Measurements from ENCODE around the gene INTS7. TPM values are rescaled to one million over a fixed set of nuclear protein-coding genes. Genes with fewer than 3 reads are reported as not detected.

The INTS7 gene
- total RNA-seq, 1 experiment from 2014 or later = 36.5 TPM

DNA sequence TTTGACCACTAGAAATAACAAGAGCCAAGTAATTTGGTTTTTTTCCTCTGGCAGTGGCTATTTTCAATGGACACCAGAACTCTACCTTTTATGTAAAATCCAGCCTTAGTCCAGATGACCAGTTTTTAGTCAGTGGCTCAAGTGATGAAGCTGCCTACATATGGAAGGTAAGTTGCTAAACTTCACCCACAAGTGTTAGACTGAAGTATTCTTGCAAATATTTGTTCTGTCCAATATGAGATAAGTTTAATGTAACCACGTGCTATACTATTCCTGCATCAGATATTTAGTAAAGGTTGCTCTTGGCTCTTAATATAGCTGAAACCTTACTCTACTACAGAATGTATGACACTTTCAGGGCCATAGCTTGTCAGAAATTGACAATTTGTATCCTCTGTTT is 36.7 kb upstream of the INTS7 start:
- H3K27me3 Mint-ChIP-seq (ENCODE audit: unreplicated experiment) = no peaks in the 10 kb centered on the region
- no peak overlapping the region for H3K4me3 Mint-ChIP-seq (ENCODE audit: low read depth, unreplicated experiment)
- intact Hi-C loops (cut with micrococcal nuclease; ENCODE audit: unreplicated experiment) = no loop called here
- no TSS peak for BruUV-seq (replicated peaks)
- H3K27ac Mint-ChIP-seq (ENCODE audit: unreplicated experiment) = no peak overlapping the region
- peaks cover 6% of the 10 kb centered on the region for H3K36me3 Mint-ChIP-seq (ENCODE audit: insufficient read depth, unreplicated experiment)
- no peak for DNase-seq
- CTCF ChIA-PET = interaction anchor here (0.6 to 2.8 kb wide), 2 partner anchors 221 to 385 kb away, joined by 7 to 27 read pairs; no protein-coding TSS in a partner anchor
- no peaks in the 10 kb centered on the region for H3K4me1 Mint-ChIP-seq (ENCODE audit: low read depth, unreplicated experiment)
- no peaks in the 10 kb centered on the region for H3K9me3 Mint-ChIP-seq (ENCODE audit: low read depth, unreplicated experiment)
- TF ChIP-seq, protein P1, sequence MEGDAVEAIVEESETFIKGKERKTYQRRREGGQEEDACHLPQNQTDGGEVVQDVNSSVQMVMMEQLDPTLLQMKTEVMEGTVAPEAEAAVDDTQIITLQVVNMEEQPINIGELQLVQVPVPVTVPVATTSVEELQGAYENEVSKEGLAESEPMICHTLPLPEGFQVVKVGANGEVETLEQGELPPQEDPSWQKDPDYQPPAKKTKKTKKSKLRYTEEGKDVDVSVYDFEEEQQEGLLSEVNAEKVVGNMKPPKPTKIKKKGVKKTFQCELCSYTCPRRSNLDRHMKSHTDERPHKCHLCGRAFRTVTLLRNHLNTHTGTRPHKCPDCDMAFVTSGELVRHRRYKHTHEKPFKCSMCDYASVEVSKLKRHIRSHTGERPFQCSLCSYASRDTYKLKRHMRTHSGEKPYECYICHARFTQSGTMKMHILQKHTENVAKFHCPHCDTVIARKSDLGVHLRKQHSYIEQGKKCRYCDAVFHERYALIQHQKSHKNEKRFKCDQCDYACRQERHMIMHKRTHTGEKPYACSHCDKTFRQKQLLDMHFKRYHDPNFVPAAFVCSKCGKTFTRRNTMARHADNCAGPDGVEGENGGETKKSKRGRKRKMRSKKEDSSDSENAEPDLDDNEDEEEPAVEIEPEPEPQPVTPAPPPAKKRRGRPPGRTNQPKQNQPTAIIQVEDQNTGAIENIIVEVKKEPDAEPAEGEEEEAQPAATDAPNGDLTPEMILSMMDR (IDR thresholded peaks at IDR 0.05; ENCODE audit: unreplicated experiment) = no peak

DNA sequence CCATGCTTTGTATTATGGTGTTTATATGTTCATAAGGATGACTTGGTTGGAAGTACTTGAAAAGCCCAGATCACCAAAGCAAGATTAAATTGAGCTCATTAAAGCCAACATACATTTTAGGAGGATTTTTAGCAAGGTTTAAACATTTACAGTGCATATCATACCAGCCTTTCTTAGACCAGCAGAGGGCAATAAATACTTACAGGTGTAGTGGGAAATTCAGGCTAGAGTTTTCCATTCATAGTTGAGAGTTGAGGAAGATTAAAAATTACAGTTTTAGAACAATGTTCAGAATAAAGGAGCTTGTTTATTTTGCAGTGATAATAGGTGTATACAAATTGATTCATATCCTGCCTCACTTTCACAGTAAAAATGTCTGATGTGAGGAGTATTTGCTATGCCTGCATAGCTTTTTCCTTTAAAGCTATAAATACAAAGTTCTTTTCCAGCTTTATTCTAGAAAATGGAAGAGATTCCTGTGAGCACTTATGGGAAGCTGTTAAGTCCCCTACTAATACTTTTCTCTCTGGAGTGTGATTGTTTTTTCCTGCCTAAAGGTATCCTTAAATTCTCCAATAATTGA is 35.5 kb upstream of the INTS7 start:
- CTCF ChIA-PET = interaction anchor here (0.5 to 2.8 kb wide), 19 partner anchors 16 to 390 kb away, joined by 3 to 31 read pairs (median 6); partner anchors contain the start of genes DTL and INTS7
- TF ChIP-seq, protein P1 (IDR thresholded peaks at IDR 0.05; ENCODE audit: unreplicated experiment) = peak; percentile 47
- Mint-ChIP-seq H3K27ac (ENCODE audit: unreplicated experiment) (no peak overlapping the region), H3K36me3 (ENCODE audit: insufficient read depth, unreplicated experiment) (peaks cover 6% of the 10 kb centered on the region), H3K4me3 (ENCODE audit: low read depth, unreplicated experiment) (no peak overlapping the region), H3K27me3 (ENCODE audit: unreplicated experiment) (no peaks in the 10 kb centered on the region), H3K9me3 (ENCODE audit: low read depth, unreplicated experiment) (no peaks in the 10 kb centered on the region), H3K4me1 (ENCODE audit: low read depth, unreplicated experiment) (no peaks in the 10 kb centered on the region)
- intact Hi-C loops (cut with micrococcal nuclease; ENCODE audit: unreplicated experiment) = loop anchor here (1.0 to 2.0 kb wide), 4 partner anchors 220 to 385 kb away; no protein-coding TSS in a partner anchor
- no TSS peak for BruUV-seq (replicated peaks)
- no peak for DNase-seq

DNA sequence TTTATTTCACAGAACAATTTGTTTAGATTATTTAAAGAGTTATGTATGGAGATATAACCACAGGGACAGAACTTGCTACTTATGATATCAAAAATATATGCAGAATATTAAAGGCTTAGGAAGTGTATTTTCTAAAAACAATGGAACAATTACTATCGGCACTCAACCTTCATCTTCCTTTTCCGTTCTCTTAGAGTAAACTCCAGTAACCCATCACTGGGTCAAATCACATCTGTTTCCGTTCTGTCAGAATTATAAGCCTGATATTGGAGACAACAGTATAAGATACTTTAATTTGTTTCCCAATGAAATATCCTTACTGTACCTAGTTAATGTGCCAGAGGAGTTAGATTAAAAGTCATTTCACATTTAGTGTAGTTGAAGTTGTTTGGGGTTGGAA is 32.4 kb upstream of the INTS7 start:
- H3K36me3 Mint-ChIP-seq (ENCODE audit: insufficient read depth, unreplicated experiment) = peaks cover 6% of the 10 kb centered on the region
- intact Hi-C loops (cut with micrococcal nuclease; ENCODE audit: unreplicated experiment) = no loop called here
- no TSS peak for BruUV-seq (replicated peaks)
- CTCF ChIA-PET = no interaction called here
- no peak overlapping the region for H3K4me3 Mint-ChIP-seq (ENCODE audit: low read depth, unreplicated experiment)
- H3K27me3 Mint-ChIP-seq (ENCODE audit: unreplicated experiment) = no peaks in the 10 kb centered on the region
- no peak overlapping the region for H3K27ac Mint-ChIP-seq (ENCODE audit: unreplicated experiment)
- no peaks in the 10 kb centered on the region for H3K9me3 Mint-ChIP-seq (ENCODE audit: low read depth, unreplicated experiment)
- no peaks in the 10 kb centered on the region for H3K4me1 Mint-ChIP-seq (ENCODE audit: low read depth, unreplicated experiment)
- no peak for DNase-seq
- TF ChIP-seq, protein P1 (IDR thresholded peaks at IDR 0.05; ENCODE audit: unreplicated experiment) = no peak

DNA sequence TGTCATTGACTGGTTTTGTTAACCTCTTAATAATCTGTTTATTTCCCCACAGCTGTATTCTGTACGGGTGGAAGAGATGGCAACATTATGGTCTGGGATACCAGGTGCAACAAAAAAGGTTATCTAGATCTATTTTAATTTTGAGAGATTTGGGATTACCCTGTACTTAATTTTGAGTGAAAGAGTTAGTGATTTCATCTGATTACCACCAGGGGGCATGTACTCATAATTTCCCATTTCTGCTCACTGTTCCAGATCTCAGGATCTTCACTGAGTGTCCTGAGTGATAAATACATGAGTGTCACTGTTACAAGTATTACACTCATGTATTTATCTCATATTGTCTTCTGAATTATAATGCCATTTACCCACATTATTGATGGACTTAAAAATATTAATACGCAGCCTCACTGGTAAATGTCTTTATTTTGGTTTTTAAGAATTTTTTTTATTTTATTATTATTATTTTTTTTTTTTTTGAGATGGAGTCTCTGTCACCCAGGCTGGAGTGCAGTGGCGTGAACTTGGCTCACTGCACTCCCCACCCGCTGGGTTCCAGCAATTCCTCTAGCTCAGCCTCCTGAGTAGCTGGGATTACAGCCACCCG is 27.6 kb upstream of the INTS7 start:
- H3K27me3 Mint-ChIP-seq (ENCODE audit: unreplicated experiment) = no peaks in the 10 kb centered on the region
- H3K4me3 Mint-ChIP-seq (ENCODE audit: low read depth, unreplicated experiment) = no peak overlapping the region
- H3K9me3 Mint-ChIP-seq (ENCODE audit: low read depth, unreplicated experiment) = no peaks in the 10 kb centered on the region
- intact Hi-C loops (cut with micrococcal nuclease; ENCODE audit: unreplicated experiment) = loop anchor here (2.0 kb wide), 2 partner anchors 306 to 394 kb away; no protein-coding TSS in a partner anchor
- no peak for DNase-seq
- peaks cover 1% of the 10 kb centered on the region for H3K36me3 Mint-ChIP-seq (ENCODE audit: insufficient read depth, unreplicated experiment)
- TF ChIP-seq, protein P1 (IDR thresholded peaks at IDR 0.05; ENCODE audit: unreplicated experiment) = peak; percentile 73
- CTCF ChIA-PET = interaction anchor here (0.7 to 1.7 kb wide), 4 partner anchors 27 to 393 kb away, joined by 3 to 8 read pairs (median 3); partner anchors contain the start of genes DTL and INTS7
- peaks cover 19% of the 10 kb centered on the region for H3K4me1 Mint-ChIP-seq (ENCODE audit: low read depth, unreplicated experiment)
- BruUV-seq (replicated peaks) = no TSS peak
- no peak overlapping the region for H3K27ac Mint-ChIP-seq (ENCODE audit: unreplicated experiment)

All from Calu3 (cell line).